ENCODE data around the gene FMN1. TPM values are rescaled to one million over a fixed set of nuclear protein-coding genes. Genes with fewer than 3 reads are reported as not detected.

The FMN1 gene
- total RNA-seq, 1 experiment from 2014 or later, result 2.4 TPM

- H2AFZ ChIP-seq (ENCODE audit: low read length), result no peak overlapping the region
- BruUV-seq (replicated peaks), result no TSS peak
- H3K9ac ChIP-seq (ENCODE audit: low read length), result peak overlapping the region; percentile 9; the same call in 1 of the 2 replicates
- no peak for ATAC-seq
- H3K27me3 ChIP-seq (ENCODE audit: low read length), result no peaks in the 10 kb centered on the region
- POLR2A ChIA-PET (ENCODE audit: unreplicated experiment), result no interaction called here
- no peak overlapping the region for H3K4me3 ChIP-seq (ENCODE audit: low read length)
- no peak overlapping the region for H3K4me2 ChIP-seq (ENCODE audit: low read length)
- H3K9me3 ChIP-seq (ENCODE audit: low read length), result no peaks in the 10 kb centered on the region
- CTCF ChIA-PET, result no interaction called here
- no peaks in the 10 kb centered on the region for H3K9me2 ChIP-seq (replicated peaks; ENCODE audit: low read length)
- H3K36me3 ChIP-seq (ENCODE audit: low read depth, low read length), result no peaks in the 10 kb centered on the region
- no peaks in the 10 kb centered on the region for H3K79me2 ChIP-seq (ENCODE audit: low read length)
- intact Hi-C loops (cut with micrococcal nuclease), result no loop called here
- H3K27ac ChIP-seq (ENCODE audit: low read length), result peak overlapping the region; percentile 55
- no peaks in the 10 kb centered on the region for H4K20me1 ChIP-seq (ENCODE audit: low read length)
- H3K4me1 ChIP-seq (ENCODE audit: insufficient read depth, low read length), result peaks cover 44% of the 10 kb centered on the region
- peak; percentile 77 for DNase-seq
- no peaks in the 10 kb centered on the region for H3F3A ChIP-seq (ENCODE audit: low read length, unreplicated experiment)
- no peak for TF ChIP-seq CTCF (conservative IDR thresholded peaks at IDR 0.05; ENCODE audit: low read depth, low read length)
- no peak for TF ChIP-seq EZH2phosphoT487 (IDR thresholded peaks at IDR 0.05; ENCODE audit: borderline replicate concordance, low read length)
- no peak for TF ChIP-seq EZH2 (IDR thresholded peaks at IDR 0.05; ENCODE audit: low read length, unreplicated experiment)
Measured at GRCh38 chr15:32870240-32871033, 324.1 kb downstream of the FMN1 start.

DNA sequence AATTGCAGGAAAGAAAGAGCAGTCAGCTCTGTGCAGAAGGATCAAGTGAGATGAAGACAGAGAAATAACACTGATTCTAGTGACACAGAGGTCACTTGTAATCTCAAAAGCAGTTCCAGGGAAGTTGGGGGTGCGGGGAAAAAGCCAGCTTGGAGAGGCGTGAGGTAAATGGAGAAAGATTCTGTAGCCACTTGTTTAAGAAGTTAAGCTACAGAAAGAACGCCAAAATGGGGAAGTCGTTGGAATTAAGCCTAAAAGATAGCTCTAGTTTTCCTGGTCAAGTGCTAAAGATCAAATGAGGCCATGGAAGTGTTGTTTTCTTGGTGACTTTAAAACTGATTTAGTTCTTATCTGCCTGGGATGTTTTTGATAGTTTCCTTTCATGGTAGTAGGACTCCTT is 324.7 kb downstream of the FMN1 start:
- ChIA-PET CTCF (no interaction called here), POLR2A (ENCODE audit: unreplicated experiment) (no interaction called here)
- BruUV-seq (replicated peaks), result no TSS peak
- intact Hi-C loops (cut with micrococcal nuclease), result no loop called here
- Histone ChIP-seq H3K79me2 (ENCODE audit: low read length) (no peaks in the 10 kb centered on the region), H2AFZ (ENCODE audit: low read length) (no peak overlapping the region), H3K9ac (ENCODE audit: low read length) (peak overlapping the region; percentile 9; the same call in 1 of the 2 replicates), H3K27me3 (ENCODE audit: low read length) (no peaks in the 10 kb centered on the region), H4K20me1 (ENCODE audit: low read length) (no peaks in the 10 kb centered on the region), H3F3A (ENCODE audit: low read length, unreplicated experiment) (no peaks in the 10 kb centered on the region), H3K4me3 (ENCODE audit: low read length) (no peak overlapping the region), H3K9me2 (replicated peaks; ENCODE audit: low read length) (no peaks in the 10 kb centered on the region), H3K27ac (ENCODE audit: low read length) (peak overlapping the region; percentile 47), H3K9me3 (ENCODE audit: low read length) (no peaks in the 10 kb centered on the region), H3K4me2 (ENCODE audit: low read length) (no peak overlapping the region), H3K4me1 (ENCODE audit: insufficient read depth, low read length) (peaks cover 43% of the 10 kb centered on the region), H3K36me3 (ENCODE audit: low read depth, low read length) (no peaks in the 10 kb centered on the region)
- ATAC-seq (no peak), DNase-seq (no peak)
- TF ChIP-seq EZH2 (IDR thresholded peaks at IDR 0.05; ENCODE audit: low read length, unreplicated experiment), result no peak
- TF ChIP-seq EZH2phosphoT487 (IDR thresholded peaks at IDR 0.05; ENCODE audit: borderline replicate concordance, low read length), result no peak
- TF ChIP-seq CTCF (conservative IDR thresholded peaks at IDR 0.05; ENCODE audit: low read depth, low read length), result no peak

- ATAC-seq, result peak; percentile 95
- ChIA-PET POLR2A (ENCODE audit: unreplicated experiment) (interaction anchor here (0.6 to 0.7 kb wide), 5 partner anchors 11 to 197 kb away, joined by 3 to 5 read pairs (median 4); no protein-coding TSS in a partner anchor), CTCF (interaction anchor here (0.7 kb wide), 1 partner anchor 69 kb away, joined by 5 read pairs; no protein-coding TSS in a partner anchor)
- no TSS peak for BruUV-seq (replicated peaks)
- H3K27me3 ChIP-seq (ENCODE audit: low read length), result no peaks in the 10 kb centered on the region
- DNase-seq, result peak; percentile 87
- H3K9ac ChIP-seq (ENCODE audit: low read length), result peak overlapping the region; percentile 38
- no peaks in the 10 kb centered on the region for H3K9me3 ChIP-seq (ENCODE audit: low read length)
- no peaks in the 10 kb centered on the region for H4K20me1 ChIP-seq (ENCODE audit: low read length)
- H2AFZ ChIP-seq (ENCODE audit: low read length), result peak overlapping the region; percentile 32
- H3K79me2 ChIP-seq (ENCODE audit: low read length), result no peaks in the 10 kb centered on the region
- peak overlapping the region; percentile 72 for H3K27ac ChIP-seq (ENCODE audit: low read length)
- peak overlapping the region; percentile 34; the same call in 1 of the 2 replicates for H3K4me2 ChIP-seq (ENCODE audit: low read length)
- TF ChIP-seq EZH2 (IDR thresholded peaks at IDR 0.05; ENCODE audit: low read length, unreplicated experiment), result no peak
- no peak for TF ChIP-seq EZH2phosphoT487 (IDR thresholded peaks at IDR 0.05; ENCODE audit: borderline replicate concordance, low read length)
- no peak for TF ChIP-seq CTCF (conservative IDR thresholded peaks at IDR 0.05; ENCODE audit: low read depth, low read length)
- H3F3A ChIP-seq (ENCODE audit: low read length, unreplicated experiment), result no peaks in the 10 kb centered on the region
- H3K4me3 ChIP-seq (ENCODE audit: low read length), result no peak overlapping the region
- intact Hi-C loops (cut with micrococcal nuclease), result no loop called here
- H3K9me2 ChIP-seq (replicated peaks; ENCODE audit: low read length), result no peaks in the 10 kb centered on the region
- peaks cover 22% of the 10 kb centered on the region for H3K4me1 ChIP-seq (ENCODE audit: insufficient read depth, low read length)
- H3K36me3 ChIP-seq (ENCODE audit: low read depth, low read length), result no peaks in the 10 kb centered on the region
Measured at GRCh38 chr15:32867313-32867626, 327.2 kb downstream of the FMN1 start.

All from PC-3 (cell line).